HL-60 (cell line): ENCODE data around the gene EDNRA.

Experiments
- GABPA ChIP-seq: IDR thresholded peaks from 2 replicates; pipeline ENCODE4 v1.6.1; 2012; ENCODE audit warnings: low read depth
- POLR2AphosphoS5 ChIP-seq: IDR thresholded peaks from 2 replicates; pipeline ENCODE4 v1.6.1; 2012; ENCODE audit warnings: low read depth
- TF ChIP-seq, protein P1 (sequence below): IDR thresholded peaks from one replicate; pipeline ENCODE4 v1.5.1; 2011; ENCODE audit warnings: low read length, control low read depth, inconsistent platforms; ENCODE audit not compliant: insufficient read depth
- TF ChIP-seq, protein P2 (sequence below): IDR thresholded peaks from 2 replicates; pipeline ENCODE4 v1.6.1; 2012; ENCODE audit warnings: low read depth; ENCODE audit not compliant: insufficient replicate concordance

DNA sequence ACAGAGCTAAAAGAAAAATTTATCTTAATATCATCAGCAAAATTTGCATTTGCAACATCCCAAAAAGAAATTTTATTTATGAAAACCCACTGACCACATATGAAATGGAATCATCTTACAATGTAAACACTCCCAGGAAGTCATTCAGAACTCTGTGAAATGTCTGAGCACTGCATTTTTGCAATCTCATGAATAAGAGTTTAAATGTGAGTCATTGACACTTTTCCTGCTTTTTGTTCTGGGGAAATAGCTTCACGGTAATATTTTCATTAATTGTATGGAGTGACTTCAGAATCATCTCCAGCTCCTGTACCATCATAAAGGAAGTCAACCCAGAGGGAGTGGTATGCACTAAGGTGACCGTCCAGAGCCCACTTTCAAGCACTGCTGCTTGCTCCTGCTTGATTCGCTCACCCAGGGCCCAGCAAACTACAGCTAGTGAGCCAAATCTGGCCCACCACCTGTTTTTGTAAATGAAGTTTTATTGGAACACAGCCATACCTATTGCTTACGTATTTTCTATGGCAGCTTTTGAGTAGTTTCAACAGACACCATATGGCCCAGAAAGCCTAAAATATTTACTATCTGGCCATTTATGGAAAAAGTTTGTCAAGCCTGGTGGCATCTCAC lies 17.2 kb downstream of the EDNRA start:
- TF ChIP-seq, protein P1, sequence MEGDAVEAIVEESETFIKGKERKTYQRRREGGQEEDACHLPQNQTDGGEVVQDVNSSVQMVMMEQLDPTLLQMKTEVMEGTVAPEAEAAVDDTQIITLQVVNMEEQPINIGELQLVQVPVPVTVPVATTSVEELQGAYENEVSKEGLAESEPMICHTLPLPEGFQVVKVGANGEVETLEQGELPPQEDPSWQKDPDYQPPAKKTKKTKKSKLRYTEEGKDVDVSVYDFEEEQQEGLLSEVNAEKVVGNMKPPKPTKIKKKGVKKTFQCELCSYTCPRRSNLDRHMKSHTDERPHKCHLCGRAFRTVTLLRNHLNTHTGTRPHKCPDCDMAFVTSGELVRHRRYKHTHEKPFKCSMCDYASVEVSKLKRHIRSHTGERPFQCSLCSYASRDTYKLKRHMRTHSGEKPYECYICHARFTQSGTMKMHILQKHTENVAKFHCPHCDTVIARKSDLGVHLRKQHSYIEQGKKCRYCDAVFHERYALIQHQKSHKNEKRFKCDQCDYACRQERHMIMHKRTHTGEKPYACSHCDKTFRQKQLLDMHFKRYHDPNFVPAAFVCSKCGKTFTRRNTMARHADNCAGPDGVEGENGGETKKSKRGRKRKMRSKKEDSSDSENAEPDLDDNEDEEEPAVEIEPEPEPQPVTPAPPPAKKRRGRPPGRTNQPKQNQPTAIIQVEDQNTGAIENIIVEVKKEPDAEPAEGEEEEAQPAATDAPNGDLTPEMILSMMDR = no peak
- TF ChIP-seq POLR2AphosphoS5 (no peak), GABPA (no peak)
- TF ChIP-seq, protein P2, sequence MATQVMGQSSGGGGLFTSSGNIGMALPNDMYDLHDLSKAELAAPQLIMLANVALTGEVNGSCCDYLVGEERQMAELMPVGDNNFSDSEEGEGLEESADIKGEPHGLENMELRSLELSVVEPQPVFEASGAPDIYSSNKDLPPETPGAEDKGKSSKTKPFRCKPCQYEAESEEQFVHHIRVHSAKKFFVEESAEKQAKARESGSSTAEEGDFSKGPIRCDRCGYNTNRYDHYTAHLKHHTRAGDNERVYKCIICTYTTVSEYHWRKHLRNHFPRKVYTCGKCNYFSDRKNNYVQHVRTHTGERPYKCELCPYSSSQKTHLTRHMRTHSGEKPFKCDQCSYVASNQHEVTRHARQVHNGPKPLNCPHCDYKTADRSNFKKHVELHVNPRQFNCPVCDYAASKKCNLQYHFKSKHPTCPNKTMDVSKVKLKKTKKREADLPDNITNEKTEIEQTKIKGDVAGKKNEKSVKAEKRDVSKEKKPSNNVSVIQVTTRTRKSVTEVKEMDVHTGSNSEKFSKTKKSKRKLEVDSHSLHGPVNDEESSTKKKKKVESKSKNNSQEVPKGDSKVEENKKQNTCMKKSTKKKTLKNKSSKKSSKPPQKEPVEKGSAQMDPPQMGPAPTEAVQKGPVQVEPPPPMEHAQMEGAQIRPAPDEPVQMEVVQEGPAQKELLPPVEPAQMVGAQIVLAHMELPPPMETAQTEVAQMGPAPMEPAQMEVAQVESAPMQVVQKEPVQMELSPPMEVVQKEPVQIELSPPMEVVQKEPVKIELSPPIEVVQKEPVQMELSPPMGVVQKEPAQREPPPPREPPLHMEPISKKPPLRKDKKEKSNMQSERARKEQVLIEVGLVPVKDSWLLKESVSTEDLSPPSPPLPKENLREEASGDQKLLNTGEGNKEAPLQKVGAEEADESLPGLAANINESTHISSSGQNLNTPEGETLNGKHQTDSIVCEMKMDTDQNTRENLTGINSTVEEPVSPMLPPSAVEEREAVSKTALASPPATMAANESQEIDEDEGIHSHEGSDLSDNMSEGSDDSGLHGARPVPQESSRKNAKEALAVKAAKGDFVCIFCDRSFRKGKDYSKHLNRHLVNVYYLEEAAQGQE = no peak
